DLD1 (cell line): Measurements from ENCODE around the gene PPIL1.

Experiments used
- in situ Hi-C: cut with HindIII; loops from 2 replicates; pipeline ENCODE4 v1.10.0; 2017; ENCODE audit warnings: low sequenced_read_pairs

PPIL1 gene

GRCh38 chr6:36890112-36890663 lies 15.6 kb upstream of the PPIL1 start:
- in situ Hi-C loops = no loop called here

- in situ Hi-C loops = no loop called here
Measured at GRCh38 chr6:36888654-36889481, 14.3 kb upstream of the PPIL1 start.

GRCh38 chr6:36888115-36888643 lies 13.6 kb upstream of the PPIL1 start:
- in situ Hi-C loops = no loop called here

DNA sequence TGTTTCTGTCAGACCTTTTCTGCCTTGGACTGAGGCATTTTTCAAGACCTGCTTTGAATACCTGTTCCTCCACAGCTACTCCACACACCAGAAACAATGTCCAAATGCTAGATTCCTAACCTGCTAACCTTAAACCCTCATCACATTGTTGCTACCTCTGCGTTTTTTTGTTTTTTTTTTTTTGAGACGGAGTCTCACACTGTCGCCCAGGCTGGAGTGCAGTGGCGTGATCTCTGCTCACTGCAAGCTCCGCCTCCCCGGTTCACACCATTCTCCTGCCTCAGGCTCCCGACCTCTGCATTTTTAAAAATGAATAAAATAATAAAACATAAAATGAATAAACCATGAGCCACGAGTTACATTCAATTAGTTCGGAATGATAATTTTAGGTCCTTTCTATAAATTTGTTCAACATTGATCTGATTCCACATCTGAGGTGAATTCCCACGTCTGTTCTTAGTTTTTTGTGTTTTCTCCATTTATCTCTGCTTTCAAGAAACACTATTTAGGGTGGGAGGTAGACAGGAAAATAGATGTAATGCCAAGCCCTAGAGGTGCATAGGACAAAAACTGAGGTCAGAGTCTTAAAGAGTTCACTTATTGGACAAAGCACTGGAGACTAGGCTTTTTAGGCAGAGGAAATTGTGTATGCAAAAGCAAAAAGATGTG lies 12.5 kb upstream of the PPIL1 start:
- in situ Hi-C loops = no loop called here

DNA sequence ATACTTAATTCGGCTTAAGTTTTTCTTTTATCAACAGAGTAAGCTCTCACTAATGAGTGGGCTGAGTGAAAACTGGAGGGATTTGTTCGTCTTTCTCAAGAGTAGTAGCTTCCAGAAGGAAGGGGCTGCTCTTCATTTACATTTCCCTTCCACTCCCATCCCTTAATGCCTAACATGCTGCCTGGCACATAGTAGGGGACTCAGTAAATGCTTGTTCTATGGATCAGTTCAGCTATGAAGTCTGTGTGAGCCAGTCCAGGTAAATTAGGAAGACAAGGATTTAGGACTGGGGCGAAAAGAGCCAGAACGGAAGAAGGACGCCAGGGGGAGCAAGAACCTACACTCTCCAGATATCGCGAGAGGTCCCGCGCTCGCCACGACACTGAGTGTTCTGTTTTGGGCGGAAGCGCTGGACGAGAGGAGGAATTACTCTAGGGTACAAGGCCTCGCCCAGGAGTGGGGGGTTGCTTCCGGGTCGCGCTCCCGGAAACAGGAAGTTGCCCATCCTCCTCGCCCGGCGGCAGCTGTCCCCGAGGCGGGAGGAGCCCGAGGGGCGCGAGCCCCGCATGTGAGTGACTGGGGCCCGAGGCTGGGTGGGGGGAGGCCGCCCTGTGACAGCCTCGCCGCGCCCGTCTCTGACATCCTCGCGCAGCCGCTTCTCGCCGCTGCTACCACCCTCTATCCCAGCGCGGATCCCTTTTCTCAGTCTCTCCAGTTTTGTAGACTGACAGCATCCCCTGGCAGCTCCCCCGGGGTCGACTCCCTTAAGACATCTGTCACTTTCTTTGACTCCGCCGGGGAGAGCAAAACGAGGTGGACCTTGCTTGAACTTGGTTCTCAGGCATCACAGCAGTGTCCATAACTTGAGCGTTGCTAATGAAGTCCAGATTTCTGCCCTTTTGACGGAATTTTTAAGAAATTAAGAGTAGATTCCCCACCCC lies 11.1 kb upstream of the PPIL1 start, which contains the start of gene C6orf89:
Gene C6orf89 (plus strand): TSS at position 492 of the 941 bp plus-strand sequence. CDS start 13,493 bp downstream, outside the sequence.
- in situ Hi-C loops = no loop called here

- in situ Hi-C loops = no loop called here
Measured at GRCh38 chr6:36884610-36885009, 10.0 kb upstream of the PPIL1 start.

DNA sequence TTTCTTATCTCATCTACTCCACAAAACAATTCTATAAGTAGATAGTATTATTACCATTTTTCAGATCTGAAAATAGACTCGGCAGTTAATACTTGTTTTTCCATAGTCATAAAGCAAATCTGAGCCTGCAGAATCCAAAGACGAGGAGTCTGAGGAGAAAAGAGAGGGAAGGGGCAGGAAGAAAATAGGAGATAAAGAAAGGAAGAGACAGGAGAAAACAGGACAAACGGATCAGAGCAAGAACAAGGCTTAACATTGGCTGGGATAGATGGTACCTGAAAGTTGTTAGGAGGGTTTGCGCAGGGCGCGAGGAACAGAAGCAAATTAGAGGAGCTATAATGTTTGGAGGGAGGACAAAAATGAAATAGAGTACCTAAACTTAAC lies 639 bp upstream of the PPIL1 start:
- in situ Hi-C loops = no loop called here

DNA sequence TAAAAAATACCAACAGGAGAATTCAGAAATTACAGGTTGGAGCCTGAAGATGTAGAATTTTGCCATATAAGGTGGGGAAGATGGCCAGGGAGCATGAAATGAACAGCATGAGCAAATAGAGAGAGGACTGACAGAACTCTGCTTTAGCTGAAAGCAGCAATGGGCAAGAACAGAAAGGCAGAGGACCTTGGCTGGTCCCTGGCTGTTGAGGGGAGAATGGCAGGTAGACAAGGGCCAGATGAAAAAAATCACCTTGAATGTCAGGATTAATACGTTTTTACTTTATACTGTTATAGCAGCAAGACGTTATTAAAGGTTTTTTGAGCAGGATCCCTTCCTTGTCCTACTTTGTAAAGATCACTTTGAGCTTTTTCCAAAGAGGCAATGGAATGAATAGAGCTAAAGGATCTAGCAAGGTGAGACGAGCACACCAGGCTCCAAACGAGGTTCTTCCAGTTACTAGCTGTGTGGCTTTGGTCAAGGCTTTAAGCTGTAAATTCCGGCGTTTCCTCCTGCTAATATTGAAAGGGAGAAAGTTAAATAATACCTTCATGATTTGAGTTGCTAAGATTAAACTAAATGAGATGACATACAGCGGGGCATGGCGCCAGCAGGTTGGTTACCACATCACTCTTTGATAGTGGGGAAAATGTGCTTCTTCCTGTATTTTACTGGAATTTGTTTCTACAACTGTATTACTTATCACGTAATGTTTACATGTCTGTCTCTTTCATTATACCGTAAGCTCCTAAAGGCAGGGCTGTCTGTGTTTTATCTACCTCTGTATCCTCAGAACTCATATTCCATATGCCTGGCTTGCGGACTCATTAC lies 776 bp downstream of the PPIL1 start:
- in situ Hi-C loops = no loop called here

GRCh38 chr6:36873115-36873514 lies 1.5 kb downstream of the PPIL1 start:
- in situ Hi-C loops = no loop called here

- in situ Hi-C loops = no loop called here
Measured at GRCh38 chr6:36871686-36872085, 2.9 kb downstream of the PPIL1 start.

GRCh38 chr6:36867471-36868224 lies 7.0 kb downstream of the PPIL1 start:
- in situ Hi-C loops = no loop called here

DNA sequence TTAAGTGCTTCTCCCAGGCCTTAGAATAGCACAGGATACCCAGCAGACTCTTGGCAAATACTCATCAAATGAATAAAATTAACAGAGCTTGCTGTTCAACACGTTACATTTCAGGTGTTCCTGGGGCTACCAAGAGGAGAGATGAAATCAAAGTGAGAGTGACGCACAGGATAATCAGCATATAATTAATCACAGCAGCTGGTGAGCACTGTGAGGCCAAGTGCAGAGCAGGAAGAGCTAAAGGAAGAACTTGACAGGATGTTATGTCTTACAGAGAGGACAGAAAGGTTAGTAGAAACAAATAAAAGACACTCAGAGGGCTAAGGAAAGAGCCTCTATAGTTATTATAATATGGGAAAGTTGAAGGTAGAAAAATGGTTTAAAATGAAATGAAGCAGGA lies 8.8 kb downstream of the PPIL1 start:
- in situ Hi-C loops = no loop called here

- in situ Hi-C loops = no loop called here
Measured at GRCh38 chr6:36863670-36864540, 10.7 kb downstream of the PPIL1 start.

DNA sequence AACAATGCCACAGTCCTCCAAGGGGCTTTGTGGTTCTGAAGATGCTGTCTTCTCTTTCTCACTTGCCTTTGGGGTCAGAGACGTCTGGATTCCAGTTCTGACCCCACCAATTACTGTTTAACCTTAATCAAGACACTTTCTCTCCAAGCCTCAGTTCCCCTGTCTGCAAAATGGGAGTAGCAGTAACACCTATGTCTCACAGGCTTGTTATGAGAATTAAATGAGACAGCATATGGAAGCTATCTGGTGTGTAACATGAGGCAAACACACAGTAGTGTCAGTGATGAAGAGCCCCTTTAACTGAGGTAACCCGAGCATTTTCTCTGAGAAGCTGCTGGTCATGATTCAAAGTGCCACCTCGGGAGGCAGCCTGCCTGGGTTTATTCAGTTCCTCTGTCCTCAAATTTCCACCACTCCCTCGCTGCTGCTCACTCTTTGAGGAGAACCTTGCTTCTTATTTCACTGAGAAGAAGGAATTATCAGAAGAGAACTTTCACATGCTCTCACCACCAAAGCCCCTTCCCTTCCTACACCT lies 11.7 kb downstream of the PPIL1 start:
- in situ Hi-C loops = no loop called here

DNA sequence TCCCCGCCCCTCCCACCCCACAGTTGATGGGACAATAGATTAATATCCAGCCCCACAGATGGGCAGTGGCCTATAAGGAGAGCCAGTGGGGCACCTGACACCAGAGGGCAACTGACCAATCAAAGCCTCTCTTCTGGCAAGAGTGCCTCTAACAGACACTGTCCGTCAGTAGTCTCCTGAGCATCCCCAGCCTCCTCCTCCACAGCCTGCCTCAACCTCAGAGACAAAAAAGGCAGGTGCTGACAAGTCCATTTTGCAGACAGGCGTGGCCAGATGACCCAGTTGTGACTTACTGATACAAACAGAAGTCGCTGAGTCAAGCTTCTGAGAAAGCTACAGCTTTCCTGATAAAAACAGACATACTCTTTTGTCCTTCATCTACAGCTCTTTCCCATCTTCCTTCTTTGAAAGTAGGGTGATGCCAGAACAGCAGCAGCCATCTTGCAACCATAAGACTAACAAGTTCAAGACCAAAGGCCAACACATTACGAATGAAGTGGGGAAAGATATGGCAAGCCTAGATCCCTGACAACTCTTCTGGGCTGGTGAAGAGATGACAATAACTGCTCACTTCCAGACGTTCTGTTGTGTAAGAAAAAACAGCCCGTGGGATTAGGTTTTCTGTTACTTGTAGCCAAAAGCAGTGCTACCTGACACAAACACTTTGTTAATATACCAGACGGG lies 12.3 kb downstream of the PPIL1 start:
- in situ Hi-C loops = no loop called here

DNA sequence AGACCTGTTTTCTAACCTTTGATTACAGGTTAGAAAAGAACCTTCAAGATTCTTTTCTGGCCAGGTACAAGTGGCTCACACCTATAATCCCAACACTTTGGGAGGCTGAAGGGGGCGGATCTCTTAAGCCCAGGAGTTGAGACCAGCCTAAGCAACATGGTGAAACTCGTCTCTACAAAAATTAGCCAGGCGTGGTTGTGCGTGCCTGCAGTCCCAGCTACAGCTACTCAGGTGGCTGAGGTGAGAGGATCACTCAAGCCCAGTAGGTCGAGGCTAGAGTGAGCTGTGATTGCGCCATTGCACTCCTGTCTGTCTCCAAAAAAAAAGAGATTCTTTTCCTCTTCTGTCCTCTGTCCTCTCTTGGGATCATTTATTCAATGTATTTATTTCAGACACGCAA lies 14.5 kb downstream of the PPIL1 start:
- in situ Hi-C loops = no loop called here

GRCh38 chr6:36858407-36858981 lies 16.1 kb downstream of the PPIL1 start:
- in situ Hi-C loops = no loop called here
